ENCODE data around the gene GARIN6.
"Not testable (repeated sequence)": the region's sequence is repeated elsewhere in the genome, so short reads cannot be mapped to it uniquely, and the experiment has no call there.

GARIN6 gene

DNA sequence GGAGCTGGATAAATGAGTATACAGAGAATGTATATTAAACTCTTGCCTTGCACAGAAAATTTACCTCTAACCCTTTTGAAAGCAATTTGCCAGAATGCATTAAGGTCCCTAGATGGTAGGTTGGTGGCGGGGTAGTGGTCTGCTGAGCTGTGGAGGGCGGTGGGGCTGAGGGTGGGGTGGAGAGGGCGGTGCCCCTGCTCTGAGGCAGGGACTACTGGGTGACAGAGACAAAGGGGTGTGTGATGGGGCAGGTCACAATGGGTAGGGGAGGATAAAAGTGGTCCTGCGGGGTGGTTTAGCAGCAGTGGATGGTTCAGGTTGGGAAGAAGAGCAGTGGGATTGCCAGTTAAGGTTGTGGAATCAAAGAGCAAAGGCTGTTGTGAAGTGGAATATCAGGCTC, at the start of gene GARIN6:
GARIN6 (plus strand) TSS at position 301 of the 400 bp plus-strand sequence. CDS start 422 bp downstream, outside the sequence.
- DNase-seq, result no peak

GRCh38 chr12:99598785-99599184, 48.8 kb upstream of the GARIN6 start:
- no peak for DNase-seq

DNA sequence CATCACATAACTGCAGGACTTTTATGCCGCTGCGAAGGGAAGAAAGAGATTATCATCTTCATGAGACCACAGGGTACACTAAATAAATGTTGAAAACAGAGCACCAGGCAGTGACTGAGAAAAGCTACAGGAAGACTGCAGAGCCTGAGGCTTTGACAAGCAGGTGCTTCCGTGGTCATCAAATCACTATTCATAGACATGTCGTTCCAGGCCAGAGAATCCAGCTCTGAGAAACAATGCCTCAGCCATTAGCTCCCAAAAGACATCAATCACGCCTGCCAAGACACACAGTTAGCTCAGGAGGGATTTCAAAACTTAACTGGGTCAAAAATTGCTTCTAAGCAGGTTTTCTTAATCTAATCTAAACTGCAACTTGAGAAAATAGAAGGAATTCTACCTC, 47.2 kb upstream of the GARIN6 start:
- DNase-seq, result peak; percentile 35 to 83

DNA sequence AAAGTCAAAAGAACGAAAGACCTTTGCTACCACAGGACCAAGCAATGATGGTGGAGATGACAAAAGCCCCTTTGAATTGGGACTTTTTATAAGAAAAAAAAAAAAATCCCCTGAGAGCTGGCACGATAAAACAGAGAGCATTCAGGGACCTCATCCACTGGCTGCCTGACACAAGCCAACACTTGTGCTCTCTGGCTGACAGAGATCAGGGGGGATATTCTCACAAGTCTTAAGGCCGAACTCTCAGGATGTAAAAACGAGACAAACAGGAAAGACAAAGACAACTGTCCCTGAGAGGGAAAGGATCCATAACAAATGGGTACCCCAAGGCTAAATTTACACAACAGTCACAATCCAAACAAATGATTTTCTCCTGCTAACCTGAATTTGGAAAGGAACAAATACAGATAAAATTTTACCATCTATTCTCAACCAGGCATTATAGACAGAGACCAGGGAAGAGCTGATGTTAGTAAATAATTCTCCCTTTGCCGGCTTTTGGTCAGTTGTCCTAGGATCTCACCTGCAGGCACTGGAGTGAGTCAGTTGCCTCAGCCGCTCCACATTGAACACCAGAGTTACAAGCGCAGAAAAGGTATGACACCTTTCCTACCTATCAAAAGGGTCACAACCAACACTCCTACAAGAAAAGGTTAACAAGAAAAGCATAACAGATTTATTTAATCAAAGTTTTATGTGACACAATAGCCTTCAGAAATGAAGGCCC, 37.9 kb upstream of the GARIN6 start:
- DNase-seq, result no peak

- DNase-seq, result no peak
Measured at GRCh38 chr12:99611117-99611516, 36.4 kb upstream of the GARIN6 start.

- no peak for DNase-seq
Measured at GRCh38 chr12:99611599-99611998, 36.0 kb upstream of the GARIN6 start.

DNA sequence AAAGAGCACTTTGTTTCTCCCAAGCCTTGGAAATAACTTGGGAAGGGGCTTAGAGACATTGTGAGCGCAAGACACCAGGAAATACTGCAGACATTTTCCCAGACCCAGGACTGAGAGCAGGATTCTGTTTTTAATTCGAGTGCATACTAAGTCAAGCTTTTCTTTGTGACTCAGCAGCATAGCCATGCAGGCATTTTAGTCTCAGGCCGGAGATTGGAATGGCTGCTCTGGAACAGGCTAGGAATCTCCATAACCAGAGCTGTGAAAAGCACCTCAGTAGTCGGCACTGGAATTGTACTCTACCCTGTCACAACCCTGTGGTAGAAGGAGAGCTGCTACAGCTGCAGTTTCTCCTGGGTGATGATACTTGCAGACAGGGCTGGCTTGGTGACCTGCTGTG, 28.9 kb upstream of the GARIN6 start:
- no peak for DNase-seq

DNA sequence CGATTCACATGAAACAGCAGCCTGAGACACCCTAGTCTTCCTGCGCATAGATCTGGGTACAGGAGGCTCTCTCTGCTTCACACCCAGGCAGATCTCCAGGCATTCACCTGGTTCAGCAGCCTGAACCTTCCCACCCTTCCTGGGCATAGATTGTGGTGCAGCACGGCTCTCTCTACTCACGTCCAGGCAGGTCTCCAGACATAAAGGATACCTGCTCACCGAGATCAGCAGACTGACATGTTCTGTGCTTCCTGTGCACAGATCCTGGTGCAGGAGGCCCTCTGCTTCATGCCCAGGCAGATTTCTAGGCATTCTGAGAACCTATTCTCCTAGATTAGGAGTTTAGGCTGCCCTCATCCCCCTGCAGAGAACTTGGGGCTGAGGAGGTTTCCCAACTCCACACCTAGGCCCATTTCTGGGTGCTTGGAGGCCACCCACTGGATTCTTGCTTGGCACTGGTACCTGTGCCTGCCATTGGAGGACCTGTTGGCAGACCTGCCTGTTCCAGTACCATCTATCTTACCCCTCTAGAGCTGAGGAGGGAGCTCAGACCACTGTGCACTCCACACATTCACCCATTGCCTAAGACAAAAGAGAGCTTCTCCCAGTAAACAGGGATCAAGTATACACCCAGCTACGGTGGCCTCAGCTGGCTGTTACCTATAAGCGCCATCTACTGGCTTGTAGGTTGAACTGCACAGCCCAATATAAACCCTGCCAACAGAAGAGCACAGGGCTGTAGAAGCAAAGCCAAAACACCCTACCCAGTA, 28.0 kb upstream of the GARIN6 start:
- peak; percentile 28 to 63 for DNase-seq

GRCh38 chr12:99620159-99620479, 27.4 kb upstream of the GARIN6 start:
- DNase-seq, result no peak

- DNase-seq, result not testable (repeated sequence)
Measured at GRCh38 chr12:99624591-99624990, 23.0 kb upstream of the GARIN6 start.

DNA sequence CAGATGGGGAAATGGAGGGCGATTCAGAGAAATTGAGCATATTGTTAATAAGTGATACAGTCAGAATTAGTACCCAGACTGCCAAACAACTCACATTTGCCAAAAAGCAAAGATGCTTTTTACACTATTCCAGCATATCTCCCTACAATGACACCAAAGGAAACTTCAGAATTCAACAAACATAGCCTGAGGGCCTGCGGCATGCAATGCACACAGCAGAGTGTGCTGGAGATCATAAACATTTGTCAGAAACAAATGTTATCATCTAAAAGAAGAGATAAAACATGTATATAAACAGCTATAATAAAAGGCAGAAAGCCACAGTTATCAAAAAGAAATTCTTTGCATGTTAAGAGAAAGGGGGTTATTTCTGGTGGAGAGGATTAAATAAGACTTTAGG, 20.1 kb upstream of the GARIN6 start:
- DNase-seq, result no peak

GRCh38 chr12:99644629-99645028, 2.9 kb upstream of the GARIN6 start:
- DNase-seq, result no peak

GRCh38 chr12:99648183-99648582, 630 bp downstream of the GARIN6 start:
- DNase-seq, result no peak

DNA sequence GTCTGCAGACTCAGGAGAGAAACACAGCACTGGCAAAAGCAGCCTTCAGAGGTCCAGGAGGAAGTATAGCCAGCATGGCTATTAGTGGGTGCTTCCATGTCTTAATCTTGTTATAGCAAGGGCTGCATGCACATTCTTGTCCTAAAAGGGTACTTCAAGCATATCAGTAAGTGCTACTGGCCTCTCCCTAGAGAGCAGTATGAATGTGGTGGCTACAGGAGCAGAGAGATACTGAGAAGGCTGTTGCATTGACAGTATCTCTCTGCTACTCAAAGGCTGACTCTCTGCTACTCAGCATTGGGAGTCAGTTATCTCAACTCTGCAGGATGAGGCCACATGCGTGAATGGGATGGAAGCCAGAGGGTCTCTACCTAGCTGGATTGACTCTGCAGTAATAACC, 2.0 kb downstream of the GARIN6 start:
- no peak for DNase-seq

GRCh38 chr12:99658671-99659349, 11.3 kb downstream of the GARIN6 start:
- peak in 1 of 2 experiments; percentile 25 for DNase-seq

DNA sequence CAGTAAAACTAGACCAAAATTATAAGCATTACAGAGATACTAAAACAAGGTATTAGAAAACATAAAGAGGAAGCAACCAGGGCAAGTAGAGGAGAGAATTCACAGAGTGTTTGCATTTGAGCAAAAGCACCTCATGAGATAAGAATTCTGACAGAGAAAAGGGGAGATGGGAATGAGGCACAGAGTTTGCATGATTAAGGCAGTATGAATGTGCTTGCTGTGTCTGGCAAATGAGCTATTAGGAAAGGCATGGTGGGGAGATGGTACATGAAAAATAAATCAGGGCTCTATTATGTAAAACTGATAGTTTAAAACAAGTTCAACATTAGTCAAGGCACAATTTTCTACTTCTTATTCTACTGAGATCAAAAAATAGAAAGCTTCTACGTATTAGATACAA, 23.1 kb downstream of the GARIN6 start:
- no peak for DNase-seq

DNA sequence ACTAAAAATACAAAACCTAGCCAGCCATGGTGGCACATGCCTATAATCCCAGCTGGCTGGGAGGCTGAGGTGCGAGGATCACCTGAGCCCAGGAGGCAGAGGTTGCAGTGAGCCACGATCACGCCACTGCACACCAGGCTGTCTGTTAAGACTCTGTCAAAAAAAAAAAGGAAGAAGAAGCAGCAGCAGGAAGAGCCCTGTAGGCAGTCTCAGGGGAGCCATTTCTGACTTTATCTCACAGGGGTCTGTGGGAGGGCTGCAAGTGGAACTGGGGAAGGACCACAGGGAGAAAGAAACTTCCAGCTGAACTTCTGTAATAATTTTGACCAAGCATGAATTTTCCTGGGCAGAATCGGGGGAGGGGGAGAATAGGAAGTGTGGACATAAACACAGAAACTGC, 32.7 kb downstream of the GARIN6 start:
- no peak for DNase-seq

DNA sequence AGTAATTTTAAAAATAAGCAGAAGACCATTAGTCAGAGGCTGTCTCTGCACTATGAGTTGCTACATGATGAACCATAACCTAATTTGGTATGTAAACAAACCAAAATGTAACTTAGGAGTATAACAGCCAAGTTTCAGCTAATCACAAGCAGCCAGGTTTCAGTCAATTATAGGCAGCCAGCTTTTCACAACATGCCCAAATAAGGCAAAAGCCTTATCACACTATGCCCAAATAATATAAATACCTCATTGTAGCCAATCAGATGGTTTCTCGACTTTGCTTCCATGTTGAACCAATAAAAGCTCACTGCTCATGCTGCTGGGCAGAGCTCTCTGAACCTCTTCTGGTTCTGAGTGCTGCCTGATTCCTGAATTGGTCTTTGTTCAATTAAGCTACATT, 38.6 kb downstream of the GARIN6 start:
- no peak for DNase-seq

GRCh38 chr12:99695050-99695449, 47.5 kb downstream of the GARIN6 start:
- DNase-seq, result no peak
